Activated CD4-positive, alpha-beta memory T cell treated with anti-CD3 and anti-CD28 coated beads for 36 hours (primary cell): ENCODE data around the gene ZFYVE26. TPM values are rescaled to one million over a fixed set of nuclear protein-coding genes. Genes with fewer than 3 reads are reported as not detected.

Experiments
- CTCF ChIA-PET: fragments of 350-600 bp; sonication (Branson Sonifier 250); formaldehyde crosslinking; loops from one replicate; lab custom pipeline; 2021; ENCODE audit warnings: antibody characterized with exemption, inconsistent platforms; lab: Charles Lee
- POLR2A ChIA-PET: fragments of 350-600 bp; sonication (Branson Sonifier 250); formaldehyde crosslinking; loops from one replicate; lab custom pipeline; 2021; ENCODE audit warnings: antibody characterized with exemption; lab: Charles Lee
- DNase-seq: peaks from one replicate; pipeline ENCODE4 v3.0.0-alpha.2; 2020
- H3K27ac Mint-ChIP-seq: one replicate; pipeline ENCODE4 v1.8.0; 2021; ENCODE audit warnings: mixed read lengths
- H3K27me3 Mint-ChIP-seq: one replicate; pipeline ENCODE4 v1.8.0; 2021; ENCODE audit warnings: mixed read lengths
- H3K36me3 Mint-ChIP-seq: one replicate; pipeline ENCODE4 v1.8.0; 2021; ENCODE audit warnings: mixed read lengths
- H3K4me1 Mint-ChIP-seq: one replicate; pipeline ENCODE4 v1.8.0; 2021; ENCODE audit warnings: low read depth, mixed read lengths
- H3K4me3 Mint-ChIP-seq: one replicate; pipeline ENCODE4 v1.8.0; 2021; ENCODE audit warnings: mild to moderate bottlenecking, mixed read lengths
- H3K9me3 Mint-ChIP-seq: one replicate; pipeline ENCODE4 v1.8.0; 2021; ENCODE audit warnings: mixed read lengths
- intact Hi-C: fragments of 100-400 bp; cut with micrococcal nuclease; formaldehyde crosslinking; loops from one replicate; pipeline ENCODE4 v1.15.1; 2023
- total RNA-seq, 2 experiments: library from RNA; stranded (reverse); gene quantifications; one replicate each; pipeline ENCODE4 v1.2.3, GENCODE V29; 2021

ZFYVE26 gene
- total RNA-seq, 2 experiments from 2014 or later = 12.5 to 12.6 TPM

- Mint-ChIP-seq H3K27ac (no peak overlapping the region), H3K4me3 (peak overlapping the region; percentile 93), H3K4me1 (peaks cover 38% of the 10 kb centered on the region), H3K9me3 (no peaks in the 10 kb centered on the region), H3K36me3 (peaks cover 12% of the 10 kb centered on the region), H3K27me3 (no peaks in the 10 kb centered on the region)
- no peak for DNase-seq
- intact Hi-C loops = loop anchor here (5.0 to 10.0 kb wide), 5 partner anchors 213 to 1308 kb away; partner anchors contain the start of genes EIF2S1, GPHN and PIGH
- ChIA-PET CTCF (no interaction called here), POLR2A (no interaction called here)
Observed at GRCh38 chr14:67814821-67815220, 1.6 kb downstream of the ZFYVE26 start.

GRCh38 chr14:67806246-67806645, 10.1 kb downstream of the ZFYVE26 start:
- POLR2A ChIA-PET = no interaction called here
- peaks cover 30% of the 10 kb centered on the region for H3K36me3 Mint-ChIP-seq
- intact Hi-C loops = no loop called here
- no peak overlapping the region for H3K4me3 Mint-ChIP-seq
- CTCF ChIA-PET = no interaction called here
- H3K27ac Mint-ChIP-seq = no peak overlapping the region
- no peak for DNase-seq
- no peaks in the 10 kb centered on the region for H3K27me3 Mint-ChIP-seq
- peaks cover 6% of the 10 kb centered on the region for H3K4me1 Mint-ChIP-seq
- H3K9me3 Mint-ChIP-seq = no peaks in the 10 kb centered on the region

GRCh38 chr14:67800743-67801142, 15.6 kb downstream of the ZFYVE26 start:
- no peak for DNase-seq
- intact Hi-C loops = no loop called here
- Mint-ChIP-seq H3K27ac (no peak overlapping the region), H3K36me3 (peaks cover 32% of the 10 kb centered on the region), H3K4me3 (no peak overlapping the region), H3K4me1 (no peaks in the 10 kb centered on the region), H3K9me3 (no peaks in the 10 kb centered on the region), H3K27me3 (no peaks in the 10 kb centered on the region)
- ChIA-PET CTCF (no interaction called here), POLR2A (no interaction called here)

- CTCF ChIA-PET = no interaction called here
- intact Hi-C loops = no loop called here
- H3K36me3 Mint-ChIP-seq = peaks cover 30% of the 10 kb centered on the region
Observed at GRCh38 chr14:67798731-67799130, 17.7 kb downstream of the ZFYVE26 start.

GRCh38 chr14:67787673-67788072, 28.7 kb downstream of the ZFYVE26 start:
- Mint-ChIP-seq H3K9me3 (no peaks in the 10 kb centered on the region), H3K27ac (no peak overlapping the region), H3K4me1 (no peaks in the 10 kb centered on the region), H3K27me3 (no peaks in the 10 kb centered on the region), H3K36me3 (peaks cover 46% of the 10 kb centered on the region), H3K4me3 (no peak overlapping the region)
- intact Hi-C loops = no loop called here
- ChIA-PET POLR2A (no interaction called here), CTCF (no interaction called here)
- DNase-seq = no peak

More at GRCh38 chr14:67798731-67799130, 17.7 kb downstream of the ZFYVE26 start:
- H3K4me3 Mint-ChIP-seq = no peak overlapping the region
- H3K4me1 Mint-ChIP-seq = no peaks in the 10 kb centered on the region
- H3K9me3 Mint-ChIP-seq = no peaks in the 10 kb centered on the region
- no peaks in the 10 kb centered on the region for H3K27me3 Mint-ChIP-seq
- POLR2A ChIA-PET = no interaction called here
- H3K27ac Mint-ChIP-seq = no peak overlapping the region
- DNase-seq = no peak

GRCh38 chr14:67785270-67786109, 30.9 kb downstream of the ZFYVE26 start:
- H3K27me3 Mint-ChIP-seq = no peaks in the 10 kb centered on the region
- H3K27ac Mint-ChIP-seq = no peak overlapping the region
- no peak overlapping the region for H3K4me3 Mint-ChIP-seq
- ChIA-PET POLR2A (no interaction called here), CTCF (no interaction called here)
- peaks cover 52% of the 10 kb centered on the region for H3K36me3 Mint-ChIP-seq
- no peaks in the 10 kb centered on the region for H3K4me1 Mint-ChIP-seq
- no peaks in the 10 kb centered on the region for H3K9me3 Mint-ChIP-seq
- no peak for DNase-seq
- intact Hi-C loops = no loop called here

GRCh38 chr14:67784244-67784823, 32.1 kb downstream of the ZFYVE26 start:
- intact Hi-C loops = no loop called here
- H3K27ac Mint-ChIP-seq = no peak overlapping the region
- no peak for DNase-seq
- H3K36me3 Mint-ChIP-seq = peaks cover 45% of the 10 kb centered on the region
- H3K4me3 Mint-ChIP-seq = no peak overlapping the region
- H3K4me1 Mint-ChIP-seq = no peaks in the 10 kb centered on the region
- no peaks in the 10 kb centered on the region for H3K9me3 Mint-ChIP-seq
- ChIA-PET CTCF (no interaction called here), POLR2A (no interaction called here)
- H3K27me3 Mint-ChIP-seq = no peaks in the 10 kb centered on the region

- CTCF ChIA-PET = no interaction called here
- intact Hi-C loops = no loop called here
- no peaks in the 10 kb centered on the region for H3K27me3 Mint-ChIP-seq
- no peak for DNase-seq
- H3K36me3 Mint-ChIP-seq = peaks cover 44% of the 10 kb centered on the region
- no peak overlapping the region for H3K4me3 Mint-ChIP-seq
- H3K27ac Mint-ChIP-seq = no peak overlapping the region
- H3K9me3 Mint-ChIP-seq = no peaks in the 10 kb centered on the region
- POLR2A ChIA-PET = interaction anchor here (0.9 kb wide), 1 partner anchor 9 kb away, joined by 3 read pairs; no protein-coding TSS in a partner anchor
- no peaks in the 10 kb centered on the region for H3K4me1 Mint-ChIP-seq
Observed at GRCh38 chr14:67782090-67782489, 34.3 kb downstream of the ZFYVE26 start.

- intact Hi-C loops = no loop called here
- ChIA-PET CTCF (no interaction called here), POLR2A (no interaction called here)
- Mint-ChIP-seq H3K4me3 (no peak overlapping the region), H3K27ac (no peak overlapping the region), H3K9me3 (no peaks in the 10 kb centered on the region), H3K36me3 (peaks cover 35% of the 10 kb centered on the region), H3K27me3 (no peaks in the 10 kb centered on the region), H3K4me1 (no peaks in the 10 kb centered on the region)
- no peak for DNase-seq
Observed at GRCh38 chr14:67778792-67779191, 37.6 kb downstream of the ZFYVE26 start.

- ChIA-PET POLR2A (no interaction called here), CTCF (interaction anchor here (0.6 kb wide), 1 partner anchor 28 kb away, joined by 3 read pairs; no protein-coding TSS in a partner anchor)
- no peaks in the 10 kb centered on the region for H3K4me1 Mint-ChIP-seq
- DNase-seq = no peak
- H3K36me3 Mint-ChIP-seq = peaks cover 38% of the 10 kb centered on the region
- no peaks in the 10 kb centered on the region for H3K9me3 Mint-ChIP-seq
- H3K4me3 Mint-ChIP-seq = no peak overlapping the region
- no peak overlapping the region for H3K27ac Mint-ChIP-seq
- H3K27me3 Mint-ChIP-seq = no peaks in the 10 kb centered on the region
- intact Hi-C loops = no loop called here
Observed at GRCh38 chr14:67776653-67777322, 39.6 kb downstream of the ZFYVE26 start.

- H3K36me3 Mint-ChIP-seq = peaks cover 44% of the 10 kb centered on the region
- H3K27me3 Mint-ChIP-seq = no peaks in the 10 kb centered on the region
- no peak for DNase-seq
- H3K9me3 Mint-ChIP-seq = no peaks in the 10 kb centered on the region
- POLR2A ChIA-PET = no interaction called here
- intact Hi-C loops = no loop called here
- no peak overlapping the region for H3K27ac Mint-ChIP-seq
- H3K4me1 Mint-ChIP-seq = no peaks in the 10 kb centered on the region
- no peak overlapping the region for H3K4me3 Mint-ChIP-seq
- CTCF ChIA-PET = no interaction called here
Observed at GRCh38 chr14:67773844-67774377, 42.5 kb downstream of the ZFYVE26 start.

GRCh38 chr14:67768219-67768618, 48.2 kb downstream of the ZFYVE26 start:
- DNase-seq = no peak
- Mint-ChIP-seq H3K9me3 (no peaks in the 10 kb centered on the region), H3K27ac (no peak overlapping the region), H3K4me1 (no peaks in the 10 kb centered on the region), H3K36me3 (peaks cover 42% of the 10 kb centered on the region), H3K4me3 (no peak overlapping the region), H3K27me3 (no peaks in the 10 kb centered on the region)
- ChIA-PET CTCF (no interaction called here), POLR2A (no interaction called here)
- intact Hi-C loops = no loop called here
